Panc1 (cell line): Measurements from ENCODE around the gene SSR1. TPM values are rescaled to one million over a fixed set of nuclear protein-coding genes. Genes with fewer than 3 reads are reported as not detected.

Experiments
- ATAC-seq: fragments of 200-7000 bp; cut with Tn5 transposase; 2 replicates; pipeline ENCODE4 v1.9.1; 2020; ENCODE audit warnings: mild to moderate bottlenecking, moderate library complexity
- BruUV-seq: library from RNA; stranded (reverse); fragments of 400-500 nt; replicated peaks from 2 replicates; lab custom pipeline; 2021; lab: Mats Ljungman, UMichigan
- CTCF ChIA-PET: fragments of 300-600 bp; sonication (Branson Sonifier 250); formaldehyde crosslinking; loops from one replicate; lab custom pipeline; 2022; ENCODE audit warnings: antibody characterized with exemption; lab: Charles Lee
- POLR2A ChIA-PET: fragments of 300-600 bp; sonication (Branson Sonifier 250); formaldehyde crosslinking; loops from one replicate; lab custom pipeline; 2022; ENCODE audit warnings: antibody characterized with exemption; lab: Charles Lee
- DNase-seq: peaks from one replicate; pipeline ENCODE4 v3.0.0-alpha.2; 2010; ENCODE audit warnings: low read depth, low spot score
- H3K27ac ChIP-seq: 2 replicates; pipeline ENCODE4 v1.5.1; 2011; ENCODE audit warnings: mild to moderate bottlenecking, low read length, inconsistent platforms
- H3K27me3 ChIP-seq: fragments of 200-500 bp; sonication (Bioruptor generic); 2 replicates; pipeline ENCODE4 v1.6.0; 2014; ENCODE audit warnings: low read length, inconsistent platforms; ENCODE audit not compliant: control insufficient read depth, insufficient read depth
- H3K36me3 ChIP-seq: fragments of 200-500 bp; sonication (Bioruptor generic); 2 replicates; pipeline ENCODE4 v1.5.1; 2014; ENCODE audit warnings: inconsistent platforms, mild to moderate bottlenecking, low read length, moderate library complexity; ENCODE audit not compliant: control insufficient read depth, insufficient read depth
- H3K4me1 ChIP-seq: 2 replicates; pipeline ENCODE4 v1.5.1; 2011; ENCODE audit warnings: inconsistent platforms, mild to moderate bottlenecking, low read length, moderate library complexity; ENCODE audit not compliant: control insufficient read depth, insufficient read depth
- H3K4me3 ChIP-seq, 2 experiments: 2 replicates each; pipeline ENCODE4 v1.5.1; 2011 to 2012; ENCODE audit warnings: low read depth in 2 of 2, low read length in 2 of 2, mild to moderate bottlenecking in 2 of 2, inconsistent platforms in 1 of 2, moderate library complexity in 1 of 2
- H3K9me3 ChIP-seq: fragments of 200-500 bp; sonication (Bioruptor generic); 2 replicates; pipeline ENCODE4 v1.5.1; 2014; ENCODE audit warnings: low read depth, mild to moderate bottlenecking, inconsistent platforms, low read length, moderate library complexity; ENCODE audit not compliant: control insufficient read depth, insufficient read depth
- POLR2AphosphoS5 ChIP-seq: IDR thresholded peaks from 2 replicates; pipeline ENCODE4 v1.6.1; 2012; ENCODE audit warnings: mild to moderate bottlenecking, low read depth, low read length, moderate library complexity
- SIN3A ChIP-seq: IDR thresholded peaks from 2 replicates; pipeline ENCODE4 v1.6.1; 2012; ENCODE audit warnings: low read depth, mild to moderate bottlenecking, low read length, moderate library complexity, borderline replicate concordance; ENCODE audit not compliant: insufficient read depth
- TCF7L2 ChIP-seq: IDR thresholded peaks from 2 replicates; pipeline ENCODE4 v1.6.1; 2011; ENCODE audit warnings: mild to moderate bottlenecking, low read depth, low read length, inconsistent platforms
- in situ Hi-C: cut with HindIII; loops from 2 replicates; pipeline ENCODE4 v1.10.0; 2016; ENCODE audit warnings: low sequenced_read_pairs, low pct_unique_long_range_greater_than_20kb
- intact Hi-C: fragments of 100-400 bp; cut with micrococcal nuclease; formaldehyde crosslinking; loops from one replicate; pipeline ENCODE4 v1.10.0; 2022; ENCODE audit not compliant: unreplicated experiment
- total RNA-seq: library from RNA; stranded (reverse); gene quantifications from one replicate; pipeline ENCODE4 v1.2.1, GENCODE V29; 2021; ENCODE audit not compliant: unreplicated experiment
- TF ChIP-seq, protein P1 (sequence below): fragments of 450-650 bp; IDR thresholded peaks from 2 replicates; pipeline ENCODE4 v1.5.1; 2017; ENCODE audit warnings: mild to moderate bottlenecking
- TF ChIP-seq, protein P2 (sequence below), 2 experiments: IDR thresholded peaks; 2 replicates each; pipeline ENCODE4 v1.6.1; 2011 to 2012; ENCODE audit warnings: low read depth in 2 of 2, control low read depth in 1 of 2, low read length in 1 of 2, mild to moderate bottlenecking in 1 of 2, moderate library complexity in 1 of 2; ENCODE audit not compliant: insufficient read depth in 1 of 2

Gene SSR1
- total RNA-seq, 1 experiment from 2014 or later: 119 TPM

DNA sequence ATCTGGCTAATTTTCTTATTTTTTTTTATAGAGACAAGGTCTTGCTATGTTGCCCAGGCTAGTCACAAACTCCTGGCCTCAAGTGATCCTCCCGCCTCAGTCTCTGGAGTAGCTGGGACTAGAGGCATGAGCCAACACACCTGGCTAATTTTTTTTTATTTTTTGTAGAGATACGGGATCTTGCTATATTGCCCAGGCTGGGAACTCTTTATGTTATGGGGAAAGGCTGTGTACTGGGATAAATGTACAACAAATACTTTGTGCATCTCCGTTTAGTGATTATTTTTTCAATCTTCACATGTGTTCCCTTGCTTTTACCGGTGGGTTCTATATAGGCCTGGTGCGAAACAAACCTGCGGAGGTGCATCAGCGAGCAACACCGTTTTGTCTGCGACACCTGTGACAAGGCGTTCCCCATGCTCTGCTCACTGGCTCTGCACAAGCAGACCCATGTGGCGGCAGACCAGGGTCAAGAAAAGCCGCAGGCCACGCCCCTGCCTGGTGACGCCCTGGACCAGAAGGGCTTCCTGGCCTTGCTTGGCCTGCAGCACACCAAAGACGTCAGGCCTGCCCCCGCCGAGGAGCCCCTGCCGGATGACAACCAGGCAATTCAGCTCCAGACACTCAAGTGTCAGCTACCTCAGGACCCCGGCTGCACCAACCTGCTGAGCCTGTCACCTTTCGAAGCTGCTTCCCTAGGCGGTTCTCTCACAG, 84.2 kb downstream of the SSR1 start:
- DNase-seq: no peak
- TF ChIP-seq POLR2AphosphoS5 (no peak), TCF7L2 (no peak), SIN3A (no peak)
- TF ChIP-seq, protein P1, sequence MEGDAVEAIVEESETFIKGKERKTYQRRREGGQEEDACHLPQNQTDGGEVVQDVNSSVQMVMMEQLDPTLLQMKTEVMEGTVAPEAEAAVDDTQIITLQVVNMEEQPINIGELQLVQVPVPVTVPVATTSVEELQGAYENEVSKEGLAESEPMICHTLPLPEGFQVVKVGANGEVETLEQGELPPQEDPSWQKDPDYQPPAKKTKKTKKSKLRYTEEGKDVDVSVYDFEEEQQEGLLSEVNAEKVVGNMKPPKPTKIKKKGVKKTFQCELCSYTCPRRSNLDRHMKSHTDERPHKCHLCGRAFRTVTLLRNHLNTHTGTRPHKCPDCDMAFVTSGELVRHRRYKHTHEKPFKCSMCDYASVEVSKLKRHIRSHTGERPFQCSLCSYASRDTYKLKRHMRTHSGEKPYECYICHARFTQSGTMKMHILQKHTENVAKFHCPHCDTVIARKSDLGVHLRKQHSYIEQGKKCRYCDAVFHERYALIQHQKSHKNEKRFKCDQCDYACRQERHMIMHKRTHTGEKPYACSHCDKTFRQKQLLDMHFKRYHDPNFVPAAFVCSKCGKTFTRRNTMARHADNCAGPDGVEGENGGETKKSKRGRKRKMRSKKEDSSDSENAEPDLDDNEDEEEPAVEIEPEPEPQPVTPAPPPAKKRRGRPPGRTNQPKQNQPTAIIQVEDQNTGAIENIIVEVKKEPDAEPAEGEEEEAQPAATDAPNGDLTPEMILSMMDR: no peak
- TF ChIP-seq, protein P2, sequence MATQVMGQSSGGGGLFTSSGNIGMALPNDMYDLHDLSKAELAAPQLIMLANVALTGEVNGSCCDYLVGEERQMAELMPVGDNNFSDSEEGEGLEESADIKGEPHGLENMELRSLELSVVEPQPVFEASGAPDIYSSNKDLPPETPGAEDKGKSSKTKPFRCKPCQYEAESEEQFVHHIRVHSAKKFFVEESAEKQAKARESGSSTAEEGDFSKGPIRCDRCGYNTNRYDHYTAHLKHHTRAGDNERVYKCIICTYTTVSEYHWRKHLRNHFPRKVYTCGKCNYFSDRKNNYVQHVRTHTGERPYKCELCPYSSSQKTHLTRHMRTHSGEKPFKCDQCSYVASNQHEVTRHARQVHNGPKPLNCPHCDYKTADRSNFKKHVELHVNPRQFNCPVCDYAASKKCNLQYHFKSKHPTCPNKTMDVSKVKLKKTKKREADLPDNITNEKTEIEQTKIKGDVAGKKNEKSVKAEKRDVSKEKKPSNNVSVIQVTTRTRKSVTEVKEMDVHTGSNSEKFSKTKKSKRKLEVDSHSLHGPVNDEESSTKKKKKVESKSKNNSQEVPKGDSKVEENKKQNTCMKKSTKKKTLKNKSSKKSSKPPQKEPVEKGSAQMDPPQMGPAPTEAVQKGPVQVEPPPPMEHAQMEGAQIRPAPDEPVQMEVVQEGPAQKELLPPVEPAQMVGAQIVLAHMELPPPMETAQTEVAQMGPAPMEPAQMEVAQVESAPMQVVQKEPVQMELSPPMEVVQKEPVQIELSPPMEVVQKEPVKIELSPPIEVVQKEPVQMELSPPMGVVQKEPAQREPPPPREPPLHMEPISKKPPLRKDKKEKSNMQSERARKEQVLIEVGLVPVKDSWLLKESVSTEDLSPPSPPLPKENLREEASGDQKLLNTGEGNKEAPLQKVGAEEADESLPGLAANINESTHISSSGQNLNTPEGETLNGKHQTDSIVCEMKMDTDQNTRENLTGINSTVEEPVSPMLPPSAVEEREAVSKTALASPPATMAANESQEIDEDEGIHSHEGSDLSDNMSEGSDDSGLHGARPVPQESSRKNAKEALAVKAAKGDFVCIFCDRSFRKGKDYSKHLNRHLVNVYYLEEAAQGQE (IDR thresholded peaks at IDR 0.05; ENCODE audit: insufficient read depth in 1 of 2, low read depth in 2 of 2, low read length in 1 of 2): no peak
- ChIA-PET CTCF (no interaction called here), POLR2A (interaction anchor here (0.6 kb wide), 1 partner anchor 336 kb away, joined by 3 read pairs; no protein-coding TSS in a partner anchor)
- BruUV-seq: no TSS peak
- Histone ChIP-seq H3K27me3 (no peaks in the 10 kb centered on the region), H3K36me3 (peaks cover 3% of the 10 kb centered on the region), H3K27ac (no peak overlapping the region), H3K4me1 (no peaks in the 10 kb centered on the region), H3K9me3 (no peaks in the 10 kb centered on the region), H3K4me3 (no peak overlapping the region)
- in situ Hi-C loops: no loop called here
- no peak for ATAC-seq
- intact Hi-C loops: no loop called here

DNA sequence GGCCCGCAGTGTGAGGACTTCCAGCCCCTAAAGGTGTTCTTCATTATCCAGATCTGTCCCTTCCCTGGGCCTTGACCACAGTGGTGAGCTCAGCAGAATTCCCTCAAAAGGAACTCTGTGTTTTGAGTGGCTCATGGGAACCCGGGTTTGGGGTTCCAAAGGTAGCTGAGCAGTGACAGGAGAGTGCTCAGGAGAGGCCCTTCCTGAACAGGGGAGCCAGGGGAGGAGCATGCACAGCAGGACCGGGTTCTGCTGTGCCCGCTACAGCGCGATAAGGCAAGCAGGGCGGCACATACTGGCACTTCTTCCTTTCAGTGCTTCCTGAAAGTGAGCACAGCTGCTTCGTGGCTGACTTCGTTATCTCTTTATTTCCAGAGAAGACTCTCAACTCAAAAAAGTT, 88.3 kb downstream of the SSR1 start:
- no peak overlapping the region for H3K4me3 ChIP-seq
- in situ Hi-C loops (no loop called here), intact Hi-C loops (no loop called here)
- no peak for DNase-seq
- ChIA-PET POLR2A (no interaction called here), CTCF (no interaction called here)
- no TSS peak for BruUV-seq
- TF ChIP-seq, protein P2 (IDR thresholded peaks at IDR 0.05; ENCODE audit: insufficient read depth in 1 of 2, low read depth in 2 of 2, low read length in 1 of 2): no peak
- TF ChIP-seq, protein P1: no peak
- TF ChIP-seq SIN3A (no peak), POLR2AphosphoS5 (no peak), TCF7L2 (no peak)
- no peaks in the 10 kb centered on the region for H3K9me3 ChIP-seq
- no peaks in the 10 kb centered on the region; the same call in 1 of the 2 replicates for H3K36me3 ChIP-seq
- no peak for ATAC-seq
- H3K4me1 ChIP-seq: no peaks in the 10 kb centered on the region
- H3K27me3 ChIP-seq: no peaks in the 10 kb centered on the region
- no peak overlapping the region for H3K27ac ChIP-seq
